T1000 (cell line): ENCODE measurements around the gene HIC1.

Experiments
- DNase-seq: peaks from one replicate; lab custom pipeline; 2025; ENCODE audit warnings: mixed read lengths; lab: John Stamatoyannopoulos, UW

Gene HIC1

GRCh38 chr17:2060385-2060658 lies 5.4 kb downstream of the HIC1 start:
- no peak for DNase-seq

DNA sequence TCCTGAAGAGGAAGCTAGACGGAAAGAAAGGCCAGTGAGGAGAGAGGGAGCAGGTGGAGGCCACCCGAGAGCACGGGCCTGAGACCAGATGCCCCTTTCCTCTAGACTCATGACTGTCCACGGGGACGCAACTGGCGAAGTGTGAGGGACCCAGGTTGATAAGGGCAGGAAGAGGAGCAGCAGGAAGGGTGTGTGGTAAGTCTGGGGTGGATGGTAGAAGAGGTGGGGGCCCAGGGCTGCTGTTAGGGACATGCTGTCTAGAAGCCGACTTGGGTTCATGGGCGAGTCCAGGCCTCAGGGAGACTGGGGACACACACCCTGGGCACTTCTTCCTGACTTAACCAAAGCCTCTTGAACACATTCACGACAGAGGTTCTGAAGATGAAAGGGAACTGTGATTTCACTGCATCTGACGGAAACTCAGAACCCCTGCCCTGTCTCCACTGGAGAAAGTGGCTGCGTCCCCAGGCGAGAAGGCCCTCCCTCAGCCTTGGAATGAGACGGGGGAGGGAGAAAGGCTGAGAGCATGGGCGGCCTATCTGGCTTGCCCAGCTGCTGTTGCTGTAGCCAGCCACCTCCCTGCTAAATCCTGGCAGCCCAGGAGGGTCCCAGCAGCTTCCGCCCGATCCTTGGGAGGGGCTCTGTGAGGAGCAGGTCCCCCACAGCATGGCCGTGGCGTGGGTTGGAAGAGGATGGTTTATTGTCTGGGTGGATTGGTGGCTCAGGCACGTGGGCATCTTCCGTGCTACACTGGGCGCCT lies 6.0 kb downstream of the HIC1 start:
- no peak for DNase-seq

GRCh38 chr17:2061441-2061958 lies 6.6 kb downstream of the HIC1 start:
- no peak for DNase-seq

DNA sequence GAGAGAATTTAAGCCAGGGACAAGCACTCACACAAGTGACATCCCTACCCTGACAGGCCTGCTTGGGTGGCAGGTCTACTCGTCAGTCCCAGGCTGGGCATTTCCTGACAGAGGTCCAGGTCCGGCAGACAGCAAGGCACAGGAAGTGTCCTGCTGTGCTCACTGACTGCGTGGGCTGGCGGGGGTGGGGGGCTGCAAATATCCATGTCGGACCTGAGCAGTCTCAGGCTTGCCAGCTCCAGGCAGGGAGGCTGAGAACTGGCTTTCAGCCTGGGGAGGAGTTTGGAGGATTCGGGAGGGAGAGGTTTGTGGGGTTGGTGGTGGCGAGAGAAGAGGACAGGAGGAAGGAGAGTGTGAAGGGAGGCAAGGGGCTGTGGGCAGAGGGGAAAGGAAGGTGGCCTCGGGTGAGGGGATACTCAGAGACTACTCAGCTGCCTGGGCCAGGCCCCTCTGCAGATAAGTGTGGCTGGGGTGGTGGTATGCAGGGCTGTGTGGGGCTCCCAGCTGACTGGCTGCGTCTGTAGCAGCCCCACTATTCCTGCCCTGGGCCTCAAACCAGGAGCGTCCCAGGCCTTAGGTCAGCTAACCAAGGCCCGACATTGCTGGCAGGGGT lies 7.8 kb downstream of the HIC1 start:
- DNase-seq: no peak

- no peak for DNase-seq
These were observed 8.6 kb downstream of the HIC1 start for GRCh38 chr17:2063261-2064146.

GRCh38 chr17:2064147-2064489 lies 9.2 kb downstream of the HIC1 start:
- no peak for DNase-seq

GRCh38 chr17:2064520-2064971 lies 9.6 kb downstream of the HIC1 start:
- no peak for DNase-seq

DNA sequence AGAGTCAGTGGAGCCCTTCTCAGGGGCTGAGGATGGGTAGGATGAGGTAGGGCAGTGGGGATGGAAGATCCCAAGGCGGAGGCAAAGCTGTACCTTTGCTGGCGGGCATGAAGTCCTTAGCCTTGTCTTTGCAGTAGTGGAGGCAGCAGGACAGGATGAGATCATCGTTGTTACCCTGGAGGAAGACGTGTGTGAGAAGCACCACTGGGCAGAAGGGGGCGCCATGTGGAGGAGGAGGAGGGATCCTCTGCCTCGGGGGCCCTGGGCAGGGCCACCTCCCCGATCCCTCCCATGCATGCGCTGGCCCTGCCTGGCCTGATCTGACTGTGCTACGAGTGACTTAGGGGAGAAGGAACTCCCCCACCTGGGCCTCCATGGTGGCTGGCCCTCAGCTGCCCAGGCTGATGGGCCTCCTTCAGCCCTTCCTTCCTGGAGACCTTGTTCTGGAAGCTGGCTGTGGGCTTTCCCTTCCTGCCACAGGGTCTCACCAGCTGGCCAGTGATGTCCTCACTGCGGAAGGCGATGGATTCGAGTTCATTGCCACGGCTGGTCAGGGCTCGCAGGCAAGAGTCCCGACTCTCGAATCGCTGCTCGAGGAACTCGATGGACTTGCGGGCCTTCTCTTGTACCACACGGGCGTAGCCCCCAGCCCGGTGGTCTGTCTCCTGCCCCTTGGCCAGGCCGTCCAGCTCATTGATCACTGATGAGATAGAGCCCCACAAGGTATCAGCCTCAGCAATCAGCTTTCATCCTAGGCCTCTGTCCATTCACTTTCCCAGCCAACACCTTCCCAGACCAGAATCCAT lies 10.3 kb downstream of the HIC1 start:
- no peak for DNase-seq

DNA sequence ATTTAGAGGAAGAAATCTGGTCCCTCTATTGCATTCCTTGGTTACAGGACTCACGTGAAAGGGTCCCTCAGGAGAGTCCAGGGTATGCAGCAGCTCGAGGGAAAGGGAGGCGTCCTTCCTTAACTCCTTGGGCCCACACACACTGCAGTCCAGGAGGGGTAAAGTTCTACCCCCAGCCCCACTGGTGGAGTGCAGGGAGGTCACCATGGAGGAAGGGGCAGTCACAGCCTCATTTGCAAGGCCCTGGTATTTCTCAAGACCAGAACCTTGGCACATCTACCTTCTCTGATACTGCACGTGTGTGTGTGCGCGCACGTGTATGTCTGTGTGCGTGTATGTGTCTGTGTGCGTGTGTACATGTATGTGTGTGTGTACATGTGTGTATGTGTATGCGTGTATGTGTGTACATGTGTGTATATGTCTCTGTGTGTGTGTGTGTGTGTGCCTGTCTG lies 11.1 kb downstream of the HIC1 start:
- no peak for DNase-seq

DNA sequence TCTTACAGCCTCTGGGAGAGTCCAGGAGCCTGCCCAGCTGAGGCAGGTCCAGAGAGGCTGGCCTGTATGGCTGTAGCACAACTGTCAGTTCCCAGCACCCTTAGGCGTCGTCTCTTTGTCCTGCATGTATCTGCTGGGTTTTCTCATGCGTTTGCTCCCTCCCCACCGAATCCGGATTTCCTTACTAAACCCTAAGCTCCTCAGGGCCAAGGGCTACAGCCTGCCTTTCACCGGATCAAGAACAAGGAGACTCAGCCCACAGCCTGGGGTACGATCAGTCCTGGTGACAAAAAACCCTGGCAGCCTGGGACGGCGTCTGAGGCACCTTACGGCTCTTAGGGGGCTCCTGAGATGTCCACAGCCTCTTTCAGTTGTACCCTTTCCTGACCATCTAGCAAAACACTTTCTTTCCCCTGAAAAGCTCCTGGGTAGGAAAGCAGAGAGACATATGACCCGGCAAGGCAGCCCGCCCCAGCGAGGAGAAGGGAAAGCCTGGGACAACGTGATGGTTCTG lies 12.2 kb downstream of the HIC1 start:
- no peak for DNase-seq

- DNase-seq: no peak
These were observed 12.7 kb downstream of the HIC1 start for GRCh38 chr17:2067608-2068024.

- no peak for DNase-seq
These were observed 13.2 kb downstream of the HIC1 start for GRCh38 chr17:2068031-2068518.

DNA sequence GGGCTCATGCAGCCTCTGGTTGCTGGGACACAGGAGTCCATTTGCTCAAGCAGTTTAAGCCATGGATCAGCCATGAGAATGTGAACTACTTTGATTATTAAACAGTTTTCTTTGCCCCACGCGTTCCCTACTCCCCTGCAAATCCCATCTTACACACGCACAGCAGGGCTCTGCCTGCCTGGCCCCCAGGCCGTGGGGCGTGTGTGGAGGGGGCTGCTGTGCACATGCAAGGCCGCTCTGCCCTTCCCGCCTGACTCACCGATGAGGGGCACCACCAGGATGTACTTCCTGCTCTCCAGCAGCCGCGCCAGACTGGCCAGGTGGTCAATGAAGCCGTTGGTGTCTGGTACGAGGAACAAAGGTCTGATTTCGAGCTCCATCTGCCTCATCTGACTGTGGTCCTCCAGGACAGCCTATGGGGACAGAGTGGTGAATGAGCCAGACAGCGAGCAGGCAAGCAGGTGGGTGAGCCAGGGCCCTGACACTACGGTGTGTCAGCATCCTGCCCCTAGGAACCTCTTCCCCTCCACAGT lies 13.7 kb downstream of the HIC1 start:
- peak; percentile 21 for DNase-seq

DNA sequence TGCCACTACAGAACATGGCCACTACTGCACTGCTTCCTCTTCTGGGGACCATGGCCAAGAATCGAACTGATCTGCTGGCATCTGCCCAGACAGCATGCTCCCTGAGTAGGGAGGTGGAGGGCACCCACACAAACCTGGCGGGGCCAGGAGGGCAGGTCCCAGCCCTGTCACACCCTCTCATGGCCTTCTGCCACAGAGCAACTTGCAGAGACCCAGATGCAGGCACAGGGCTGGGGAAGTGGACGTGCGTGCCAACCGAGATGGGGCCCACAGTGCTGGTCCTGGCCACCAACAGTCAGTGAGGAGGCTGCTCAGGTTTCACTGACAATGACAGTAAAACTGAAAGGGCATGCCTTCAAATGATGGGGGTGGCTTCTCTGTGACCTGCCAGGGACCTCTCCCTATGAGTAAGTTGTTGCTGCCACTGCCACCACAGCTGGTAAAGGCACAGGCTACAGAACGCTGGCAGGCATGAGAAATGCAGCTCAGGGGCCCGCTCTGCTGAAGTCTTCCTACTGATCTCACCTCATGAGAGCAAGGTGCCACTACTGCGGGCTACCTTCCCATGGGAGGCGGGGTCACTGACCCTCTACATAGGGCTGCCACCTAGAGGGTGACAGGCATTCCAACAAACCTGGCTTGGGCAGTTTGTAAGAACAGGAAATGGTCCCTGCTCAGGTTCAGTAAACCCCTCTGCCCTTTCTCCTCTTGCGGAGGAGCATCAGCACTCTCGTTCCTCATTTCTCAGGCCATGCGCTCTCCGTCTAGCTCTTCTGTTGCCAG lies 15.5 kb downstream of the HIC1 start:
- no peak for DNase-seq

DNA sequence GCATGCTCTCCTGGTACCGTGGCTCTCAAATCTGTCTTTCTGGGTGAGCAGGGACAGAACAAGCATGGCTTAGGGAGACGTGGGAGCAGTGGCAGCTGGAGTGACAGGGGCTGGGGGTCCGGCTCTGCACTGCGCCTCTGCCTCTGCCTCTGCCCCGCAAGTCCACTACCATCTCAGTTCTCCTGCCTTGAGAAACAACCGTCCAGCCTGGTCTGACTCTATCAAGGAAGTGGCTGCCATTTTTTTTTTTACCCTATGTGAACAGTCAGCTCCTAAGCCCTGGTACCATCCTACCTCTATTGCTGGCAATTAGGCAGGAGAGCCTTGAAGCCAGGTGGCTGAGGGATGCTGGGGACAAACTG lies 16.1 kb downstream of the HIC1 start:
- no peak for DNase-seq

DNA sequence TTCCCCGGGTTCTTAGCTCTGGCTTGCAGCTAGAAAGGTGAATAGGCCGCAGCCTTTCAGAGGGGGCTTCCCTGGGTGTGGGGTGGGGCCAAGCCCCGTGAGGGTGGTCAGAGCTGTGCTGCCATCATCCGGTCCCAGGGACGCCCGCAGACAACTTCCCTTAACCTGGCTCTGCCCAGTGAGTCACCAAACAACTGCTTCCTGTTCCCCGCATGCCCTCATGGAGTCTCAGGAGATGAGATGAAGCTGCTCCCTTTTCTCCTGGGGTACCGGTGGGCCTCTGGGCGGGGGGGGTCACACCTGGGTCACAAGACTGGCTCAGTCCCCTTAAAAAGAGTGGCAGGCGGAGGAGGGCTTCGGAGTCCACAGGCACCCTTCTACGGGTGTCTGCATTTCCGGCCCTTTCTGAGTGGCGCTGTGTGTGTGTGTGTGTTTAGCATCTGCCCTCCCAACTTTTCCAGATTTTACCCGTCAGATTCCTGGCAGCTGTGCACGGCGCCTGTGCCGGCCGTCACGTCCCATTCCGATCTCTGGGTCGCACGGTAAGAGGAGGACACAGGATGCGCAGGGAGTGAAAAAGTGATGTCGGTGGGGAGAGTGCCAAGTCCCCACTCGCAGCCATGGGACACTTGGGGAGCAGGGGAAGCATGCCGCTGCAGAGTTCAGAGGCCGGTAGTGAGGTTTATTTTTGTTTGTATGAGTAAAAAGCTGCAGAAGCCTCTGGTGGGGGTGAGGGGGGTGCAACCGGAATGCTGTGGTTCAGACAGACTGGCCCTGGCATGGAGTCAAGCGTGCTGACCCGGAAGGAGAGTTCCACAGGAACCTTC lies 16.8 kb downstream of the HIC1 start:
- DNase-seq: no peak

DNA sequence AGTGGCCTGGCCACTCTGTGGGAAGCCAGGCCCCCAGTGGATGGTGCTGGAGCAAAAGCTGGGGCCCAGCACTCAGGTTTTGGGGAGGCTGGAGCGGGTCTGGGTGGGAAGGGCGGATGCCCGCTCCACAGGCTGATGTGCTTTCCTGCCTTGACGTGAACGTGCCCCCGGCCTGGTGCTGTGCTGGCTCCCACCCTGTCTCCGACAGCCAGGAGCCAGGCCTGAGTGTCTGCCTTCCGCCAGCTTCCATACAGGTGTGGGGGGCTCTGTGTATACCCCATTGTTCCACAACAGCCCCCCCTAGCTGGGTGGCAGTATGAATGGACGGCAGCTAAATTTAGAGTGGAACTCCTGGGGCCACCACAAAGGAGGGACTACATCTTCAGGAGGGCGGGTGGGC lies 20.0 kb downstream of the HIC1 start:
- DNase-seq: no peak

GRCh38 chr17:2075336-2076086 lies 20.6 kb downstream of the HIC1 start:
- no peak for DNase-seq
